HG02798 (cell line): ENCODE results near the gene CYP19A1.
"Not testable (repeated sequence)": the region's sequence is repeated elsewhere in the genome, so short reads cannot be mapped to it uniquely, and the experiment has no call there.

Experiments used
- ATAC-seq: cut with Tn5 transposase; IDR thresholded peaks from one replicate; pipeline ENCODE4 v1.9.1; 2021; ENCODE audit warnings: mild to moderate bottlenecking; ENCODE audit not compliant: unreplicated experiment, poor library complexity

The CYP19A1 gene

GRCh38 chr15:51303462-51303980 lies 34.9 kb downstream of the CYP19A1 start:
- ATAC-seq = no peak

- no peak for ATAC-seq
Observed at GRCh38 chr15:51302480-51302879, 35.9 kb downstream of the CYP19A1 start.

- ATAC-seq = no peak
Observed at GRCh38 chr15:51299187-51300015, 39.0 kb downstream of the CYP19A1 start.

GRCh38 chr15:51298620-51299019 lies 39.8 kb downstream of the CYP19A1 start:
- no peak for ATAC-seq

- ATAC-seq = no peak
Observed at GRCh38 chr15:51290720-51291119, 47.7 kb downstream of the CYP19A1 start.

GRCh38 chr15:51289290-51289689 lies 49.1 kb downstream of the CYP19A1 start:
- no peak for ATAC-seq

- ATAC-seq = no peak
Observed at GRCh38 chr15:51288143-51289065, 50.0 kb downstream of the CYP19A1 start.

- ATAC-seq = no peak
Observed at GRCh38 chr15:51286816-51287215, 51.6 kb downstream of the CYP19A1 start.

- no peak for ATAC-seq
Observed at GRCh38 chr15:51285399-51285798, 53.0 kb downstream of the CYP19A1 start.

- no peak for ATAC-seq
Observed at GRCh38 chr15:51284871-51285270, 53.5 kb downstream of the CYP19A1 start.

GRCh38 chr15:51283026-51283425 lies 55.4 kb downstream of the CYP19A1 start:
- no peak for ATAC-seq

- ATAC-seq = not testable (repeated sequence)
Observed at GRCh38 chr15:51282241-51282640, 56.2 kb downstream of the CYP19A1 start.

GRCh38 chr15:51281368-51281967 lies 56.9 kb downstream of the CYP19A1 start:
- ATAC-seq = peak; percentile 74

GRCh38 chr15:51280838-51281237 lies 57.6 kb downstream of the CYP19A1 start:
- no peak for ATAC-seq

- no peak for ATAC-seq
Observed at GRCh38 chr15:51279391-51279790, 59.0 kb downstream of the CYP19A1 start.

GRCh38 chr15:51277101-51277500 lies 61.3 kb downstream of the CYP19A1 start:
- no peak for ATAC-seq

GRCh38 chr15:51274956-51275355 lies 63.4 kb downstream of the CYP19A1 start:
- ATAC-seq = no peak

GRCh38 chr15:51270706-51271105 lies 67.7 kb downstream of the CYP19A1 start:
- no peak for ATAC-seq

- no peak for ATAC-seq
Observed at GRCh38 chr15:51269496-51269895, 68.9 kb downstream of the CYP19A1 start.

GRCh38 chr15:51267703-51268083 lies 70.7 kb downstream of the CYP19A1 start:
- no peak for ATAC-seq
